Caki2 (cell line): ENCODE results near the gene MPDZ. TPM values are rescaled to one million over a fixed set of nuclear protein-coding genes. Genes with fewer than 3 reads are reported as not detected.

Experiments used
- DNase-seq: peaks from one replicate; pipeline ENCODE4 v3.0.0-alpha.2; 2015; ENCODE audit warnings: low read depth
- in situ Hi-C: cut with HindIII; loops from 2 replicates; pipeline ENCODE4 v1.10.0; 2016; ENCODE audit warnings: low sequenced_read_pairs, low pct_unique_long_range_greater_than_20kb, mixed read lengths
- total RNA-seq: library from RNA; depleted of rRNA; stranded (reverse); fragments of >200 nt; shearing (Covaris generic); gene quantifications from 2 replicates; pipeline ENCODE4 v1.2.3, GENCODE V29; 2014; ENCODE audit warnings: low replicate concordance; rRNA removed

Gene MPDZ, protein sequence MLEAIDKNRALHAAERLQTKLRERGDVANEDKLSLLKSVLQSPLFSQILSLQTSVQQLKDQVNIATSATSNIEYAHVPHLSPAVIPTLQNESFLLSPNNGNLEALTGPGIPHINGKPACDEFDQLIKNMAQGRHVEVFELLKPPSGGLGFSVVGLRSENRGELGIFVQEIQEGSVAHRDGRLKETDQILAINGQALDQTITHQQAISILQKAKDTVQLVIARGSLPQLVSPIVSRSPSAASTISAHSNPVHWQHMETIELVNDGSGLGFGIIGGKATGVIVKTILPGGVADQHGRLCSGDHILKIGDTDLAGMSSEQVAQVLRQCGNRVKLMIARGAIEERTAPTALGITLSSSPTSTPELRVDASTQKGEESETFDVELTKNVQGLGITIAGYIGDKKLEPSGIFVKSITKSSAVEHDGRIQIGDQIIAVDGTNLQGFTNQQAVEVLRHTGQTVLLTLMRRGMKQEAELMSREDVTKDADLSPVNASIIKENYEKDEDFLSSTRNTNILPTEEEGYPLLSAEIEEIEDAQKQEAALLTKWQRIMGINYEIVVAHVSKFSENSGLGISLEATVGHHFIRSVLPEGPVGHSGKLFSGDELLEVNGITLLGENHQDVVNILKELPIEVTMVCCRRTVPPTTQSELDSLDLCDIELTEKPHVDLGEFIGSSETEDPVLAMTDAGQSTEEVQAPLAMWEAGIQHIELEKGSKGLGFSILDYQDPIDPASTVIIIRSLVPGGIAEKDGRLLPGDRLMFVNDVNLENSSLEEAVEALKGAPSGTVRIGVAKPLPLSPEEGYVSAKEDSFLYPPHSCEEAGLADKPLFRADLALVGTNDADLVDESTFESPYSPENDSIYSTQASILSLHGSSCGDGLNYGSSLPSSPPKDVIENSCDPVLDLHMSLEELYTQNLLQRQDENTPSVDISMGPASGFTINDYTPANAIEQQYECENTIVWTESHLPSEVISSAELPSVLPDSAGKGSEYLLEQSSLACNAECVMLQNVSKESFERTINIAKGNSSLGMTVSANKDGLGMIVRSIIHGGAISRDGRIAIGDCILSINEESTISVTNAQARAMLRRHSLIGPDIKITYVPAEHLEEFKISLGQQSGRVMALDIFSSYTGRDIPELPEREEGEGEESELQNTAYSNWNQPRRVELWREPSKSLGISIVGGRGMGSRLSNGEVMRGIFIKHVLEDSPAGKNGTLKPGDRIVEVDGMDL (N-terminal part only)
- total RNA-seq: 2.6 and 15.5 TPM in 2 replicates

- in situ Hi-C loops: no loop called here
- peak; percentile 62 for DNase-seq
Observed at GRCh38 chr9:13279284-13280141, at the start of gene MPDZ. Gene MPDZ, minus strand, starts transcription at chr9:13279692. Its CDS starts 29,377 bp downstream, at chr9:13250315.

DNA sequence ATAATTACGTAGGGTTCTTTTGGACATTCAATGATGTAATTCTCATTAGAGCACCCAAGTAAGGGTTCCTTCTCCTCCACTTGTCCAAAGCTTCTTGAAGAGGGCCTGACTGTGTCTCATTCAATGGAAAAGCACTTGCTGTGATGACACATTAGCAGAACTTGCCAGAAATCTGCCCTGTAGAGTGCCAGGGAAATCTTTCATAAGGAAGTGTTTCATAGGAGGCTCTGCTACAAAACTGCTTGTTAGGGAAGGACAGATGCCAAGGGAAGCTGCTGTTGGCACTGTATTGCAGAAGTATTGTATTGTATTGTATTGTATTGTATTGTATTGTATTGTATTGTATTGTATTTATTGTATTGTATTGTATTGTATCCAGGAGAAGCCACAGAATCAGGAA is 45.5 kb upstream of the MPDZ start:
- in situ Hi-C loops: no loop called here
- no peak for DNase-seq

DNA sequence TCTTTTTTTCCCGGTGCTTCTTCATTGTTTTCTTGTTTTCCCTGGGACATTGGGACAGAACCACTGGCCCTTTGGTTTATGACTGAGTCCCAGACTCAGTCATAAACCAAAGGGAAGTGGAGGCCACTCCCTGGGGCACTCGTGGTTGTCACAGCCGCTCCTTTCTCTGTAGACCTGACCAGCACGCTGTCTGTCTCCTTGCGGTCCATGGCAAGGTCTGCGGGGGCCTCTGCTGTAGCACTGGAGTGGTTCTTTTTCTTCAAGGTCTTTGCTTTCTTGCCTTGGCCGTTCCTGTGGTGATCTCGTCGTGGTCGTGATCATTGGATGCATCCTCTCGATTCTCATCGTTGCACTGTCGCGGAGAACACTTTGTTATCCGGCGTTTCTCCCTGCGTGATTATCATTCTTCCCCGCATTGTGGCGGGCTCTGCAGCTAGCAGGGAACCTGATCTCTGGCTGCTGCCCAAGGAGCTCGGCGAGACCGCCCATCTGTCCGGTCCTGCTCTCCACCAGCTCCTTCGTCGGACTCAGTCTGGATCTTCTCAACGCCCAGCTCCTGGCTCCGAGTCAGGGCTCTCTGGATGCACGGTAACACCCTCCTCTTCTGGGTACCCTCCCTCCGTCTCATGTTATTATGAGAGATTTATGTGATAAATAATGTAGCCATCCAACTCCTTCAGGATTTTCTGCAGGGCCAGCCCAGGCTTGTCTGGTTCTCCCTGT is 43.5 kb upstream of the MPDZ start:
- DNase-seq: no peak
- in situ Hi-C loops: no loop called here

DNA sequence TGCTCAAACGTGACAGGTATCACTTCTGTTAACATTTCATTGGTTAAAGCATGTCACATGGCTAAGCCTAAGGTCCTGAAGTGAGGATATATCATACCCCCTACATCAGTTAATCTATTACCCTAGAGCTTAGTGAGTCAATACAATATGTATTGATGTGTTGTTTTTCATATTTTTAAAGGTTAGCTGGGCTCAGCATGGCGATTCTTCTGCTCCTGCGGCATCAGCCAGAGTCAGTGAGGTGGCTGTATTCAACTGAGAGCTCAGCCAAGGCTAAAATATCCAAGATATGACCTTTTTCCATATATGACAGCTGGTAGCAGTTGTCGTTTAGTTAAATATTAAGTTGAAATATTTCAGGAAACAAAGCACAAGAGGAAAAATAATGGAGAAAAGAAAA is 38.5 kb upstream of the MPDZ start:
- no peak for DNase-seq

DNA sequence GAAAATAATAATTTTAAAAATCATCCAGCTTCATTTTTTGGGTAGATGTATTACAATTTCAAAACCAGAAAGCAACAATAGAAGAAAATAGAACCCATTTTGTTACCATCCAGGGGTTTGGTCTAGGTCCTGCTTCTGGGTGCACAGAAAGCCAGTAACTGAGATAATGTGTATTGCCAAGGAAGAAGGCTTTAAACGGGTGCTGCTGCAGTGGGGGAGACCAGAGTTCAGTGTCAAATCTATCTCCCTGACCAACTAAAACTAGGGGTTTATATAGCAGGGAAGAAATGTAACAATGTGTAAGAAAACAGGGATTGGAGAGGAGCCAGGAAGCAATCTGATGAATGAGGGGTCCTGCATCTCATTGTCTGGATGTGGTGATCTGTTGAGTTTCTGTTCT is 17.5 kb upstream of the MPDZ start:
- in situ Hi-C loops: no loop called here
- DNase-seq: no peak

More for the DNA sequence above, 38.5 kb upstream of the MPDZ start:
- in situ Hi-C loops: no loop called here

GRCh38 chr9:13295556-13295955 is 16.1 kb upstream of the MPDZ start:
- in situ Hi-C loops: no loop called here
- peak; percentile 3 for DNase-seq

GRCh38 chr9:13292782-13293181 is 13.3 kb upstream of the MPDZ start:
- DNase-seq: no peak
- in situ Hi-C loops: no loop called here

- no peak for DNase-seq
- in situ Hi-C loops: no loop called here
Observed at GRCh38 chr9:13292158-13292557, 12.7 kb upstream of the MPDZ start.

DNA sequence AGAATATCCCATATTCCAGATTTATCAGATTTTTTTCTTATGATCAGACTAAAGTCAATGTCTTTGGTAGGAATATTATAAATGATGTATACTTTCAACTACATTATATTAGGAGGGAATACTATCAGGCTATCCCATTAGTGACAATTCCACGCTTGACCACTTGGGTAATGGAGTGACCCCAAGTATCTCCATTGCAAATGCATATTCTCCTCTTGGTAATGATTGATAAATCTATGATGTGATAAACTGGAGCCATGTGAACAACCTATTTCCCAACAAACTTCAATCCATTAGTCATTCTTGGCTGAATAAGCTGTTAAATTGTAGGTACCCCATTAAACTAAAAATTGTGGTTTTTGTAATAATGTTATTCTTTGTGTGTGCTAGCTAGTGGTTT is 12.2 kb upstream of the MPDZ start:
- in situ Hi-C loops: no loop called here
- DNase-seq: no peak

- DNase-seq: no peak
- in situ Hi-C loops: no loop called here
Observed at GRCh38 chr9:13284011-13284410, 4.5 kb upstream of the MPDZ start.

- DNase-seq: no peak
- in situ Hi-C loops: no loop called here
Observed at GRCh38 chr9:13282998-13283397, 3.5 kb upstream of the MPDZ start.

GRCh38 chr9:13281356-13282016 is 2.0 kb upstream of the MPDZ start:
- no peak for DNase-seq
- in situ Hi-C loops: no loop called here

- in situ Hi-C loops: no loop called here
- DNase-seq: peak; percentile 49
Observed at GRCh38 chr9:13278368-13279246, 885 bp downstream of the MPDZ start.

- in situ Hi-C loops: no loop called here
- DNase-seq: no peak
Observed at GRCh38 chr9:13278023-13278367, 1.5 kb downstream of the MPDZ start.

DNA sequence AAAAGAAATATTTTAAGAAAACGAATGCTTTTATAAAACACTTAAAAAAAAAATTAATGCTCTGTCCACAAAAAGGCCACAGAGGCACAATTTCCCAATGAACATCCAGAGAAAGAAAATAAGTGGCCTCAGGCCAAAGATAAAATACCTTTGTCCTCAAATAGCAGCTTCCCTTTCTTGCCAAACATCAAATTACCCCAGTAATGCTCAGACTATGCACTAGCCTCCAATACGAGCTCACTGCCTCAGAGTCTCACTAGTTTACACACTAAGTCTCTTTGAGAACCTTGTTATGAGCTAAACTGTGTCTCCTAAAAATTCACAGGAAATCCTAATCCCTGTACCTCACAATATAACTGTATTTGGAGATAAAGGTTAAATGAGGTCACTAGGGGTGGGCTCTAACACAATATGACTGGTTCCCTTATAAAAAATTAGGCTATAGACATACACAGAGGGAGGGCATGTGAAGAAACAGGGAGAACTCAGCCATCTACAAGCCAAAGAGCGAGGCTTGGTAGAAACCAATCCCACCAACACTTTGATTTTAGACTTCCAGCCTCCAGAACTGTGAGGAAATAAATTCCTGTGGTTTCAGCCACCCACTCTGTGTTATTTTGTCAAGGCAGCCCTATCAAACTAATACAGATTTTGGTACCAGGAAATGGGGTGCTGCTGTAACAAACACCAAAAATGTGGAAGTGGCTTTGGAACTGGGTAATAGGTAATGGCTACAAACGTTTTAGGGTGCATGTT is 4.4 kb downstream of the MPDZ start:
- DNase-seq: no peak
- in situ Hi-C loops: no loop called here
